Panc1 (cell line): ENCODE data around the gene RHBDF1. TPM values are rescaled to one million over a fixed set of nuclear protein-coding genes. Genes with fewer than 3 reads are reported as not detected.

Experiments used
- ATAC-seq: fragments of 200-7000 bp; cut with Tn5 transposase; 2 replicates; pipeline ENCODE4 v1.9.1; 2020; ENCODE audit warnings: mild to moderate bottlenecking, moderate library complexity
- BruUV-seq: library from RNA; stranded (reverse); fragments of 400-500 nt; replicated peaks from 2 replicates; lab custom pipeline; 2021; lab: Mats Ljungman, UMichigan
- CTCF ChIA-PET: fragments of 300-600 bp; sonication (Branson Sonifier 250); formaldehyde crosslinking; loops from one replicate; lab custom pipeline; 2022; ENCODE audit warnings: antibody characterized with exemption; lab: Charles Lee
- POLR2A ChIA-PET: fragments of 300-600 bp; sonication (Branson Sonifier 250); formaldehyde crosslinking; loops from one replicate; lab custom pipeline; 2022; ENCODE audit warnings: antibody characterized with exemption; lab: Charles Lee
- DNase-seq: peaks from one replicate; pipeline ENCODE4 v3.0.0-alpha.2; 2010; ENCODE audit warnings: low read depth, low spot score
- H3K27ac ChIP-seq: 2 replicates; pipeline ENCODE4 v1.5.1; 2011; ENCODE audit warnings: mild to moderate bottlenecking, low read length, inconsistent platforms
- H3K27me3 ChIP-seq: fragments of 200-500 bp; sonication (Bioruptor generic); 2 replicates; pipeline ENCODE4 v1.6.0; 2014; ENCODE audit warnings: low read length, inconsistent platforms; ENCODE audit not compliant: control insufficient read depth, insufficient read depth
- H3K36me3 ChIP-seq: fragments of 200-500 bp; sonication (Bioruptor generic); 2 replicates; pipeline ENCODE4 v1.5.1; 2014; ENCODE audit warnings: inconsistent platforms, mild to moderate bottlenecking, low read length, moderate library complexity; ENCODE audit not compliant: control insufficient read depth, insufficient read depth
- H3K4me1 ChIP-seq: 2 replicates; pipeline ENCODE4 v1.5.1; 2011; ENCODE audit warnings: inconsistent platforms, mild to moderate bottlenecking, low read length, moderate library complexity; ENCODE audit not compliant: control insufficient read depth, insufficient read depth
- H3K4me3 ChIP-seq, 2 experiments: 2 replicates each; pipeline ENCODE4 v1.5.1; 2011 to 2012; ENCODE audit warnings: low read depth in 2 of 2, low read length in 2 of 2, mild to moderate bottlenecking in 2 of 2, inconsistent platforms in 1 of 2, moderate library complexity in 1 of 2
- H3K9me3 ChIP-seq: fragments of 200-500 bp; sonication (Bioruptor generic); 2 replicates; pipeline ENCODE4 v1.5.1; 2014; ENCODE audit warnings: low read depth, mild to moderate bottlenecking, inconsistent platforms, low read length, moderate library complexity; ENCODE audit not compliant: control insufficient read depth, insufficient read depth
- CTCF ChIP-seq: fragments of 450-650 bp; IDR thresholded peaks from 2 replicates; pipeline ENCODE4 v1.5.1; 2017; ENCODE audit warnings: mild to moderate bottlenecking
- POLR2AphosphoS5 ChIP-seq: IDR thresholded peaks from 2 replicates; pipeline ENCODE4 v1.6.1; 2012; ENCODE audit warnings: mild to moderate bottlenecking, low read depth, low read length, moderate library complexity
- REST ChIP-seq, 2 experiments: IDR thresholded peaks; 2 replicates each; pipeline ENCODE4 v1.6.1; 2011 to 2012; ENCODE audit warnings: low read depth in 2 of 2, control low read depth in 1 of 2, low read length in 1 of 2, mild to moderate bottlenecking in 1 of 2, moderate library complexity in 1 of 2; ENCODE audit not compliant: insufficient read depth in 1 of 2
- SIN3A ChIP-seq: IDR thresholded peaks from 2 replicates; pipeline ENCODE4 v1.6.1; 2012; ENCODE audit warnings: low read depth, mild to moderate bottlenecking, low read length, moderate library complexity, borderline replicate concordance; ENCODE audit not compliant: insufficient read depth
- TCF7L2 ChIP-seq: IDR thresholded peaks from 2 replicates; pipeline ENCODE4 v1.6.1; 2011; ENCODE audit warnings: mild to moderate bottlenecking, low read depth, low read length, inconsistent platforms
- in situ Hi-C: cut with HindIII; loops from 2 replicates; pipeline ENCODE4 v1.10.0; 2016; ENCODE audit warnings: low sequenced_read_pairs, low pct_unique_long_range_greater_than_20kb
- intact Hi-C: fragments of 100-400 bp; cut with micrococcal nuclease; formaldehyde crosslinking; loops from one replicate; pipeline ENCODE4 v1.10.0; 2022; ENCODE audit not compliant: unreplicated experiment
- total RNA-seq: library from RNA; stranded (reverse); gene quantifications from one replicate; pipeline ENCODE4 v1.2.1, GENCODE V29; 2021; ENCODE audit not compliant: unreplicated experiment

Gene RHBDF1
- total RNA-seq, 1 experiment from 2014 or later: 41.7 TPM

GRCh38 chr16:63466-63865, 9.0 kb downstream of the RHBDF1 start:
- TF ChIP-seq TCF7L2: no peak
- no peak for TF ChIP-seq CTCF
- TF ChIP-seq REST (IDR thresholded peaks at IDR 0.05; ENCODE audit: insufficient read depth in 1 of 2, low read depth in 2 of 2, low read length in 1 of 2): no peak
- BruUV-seq: no TSS peak
- H3K36me3 ChIP-seq: no peaks in the 10 kb centered on the region
- no peaks in the 10 kb centered on the region for H3K9me3 ChIP-seq
- no peak for DNase-seq
- no peak for ATAC-seq
- intact Hi-C loops (no loop called here), in situ Hi-C loops (no loop called here)
- no peak overlapping the region for H3K27ac ChIP-seq
- ChIA-PET CTCF (interaction anchor here (0.6 kb wide), 1 partner anchor 34 kb away, joined by 5 read pairs; no protein-coding TSS in a partner anchor), POLR2A (no interaction called here)
- no peak overlapping the region for H3K4me3 ChIP-seq
- no peaks in the 10 kb centered on the region for H3K27me3 ChIP-seq
- peaks cover 16% of the 10 kb centered on the region for H3K4me1 ChIP-seq

GRCh38 chr16:62968-63391, 9.5 kb downstream of the RHBDF1 start:
- H3K36me3 ChIP-seq: no peaks in the 10 kb centered on the region
- CTCF ChIA-PET: interaction anchor here (0.6 kb wide), 1 partner anchor 34 kb away, joined by 5 read pairs; no protein-coding TSS in a partner anchor
- TF ChIP-seq TCF7L2 (no peak), SIN3A (no peak), REST (IDR thresholded peaks at IDR 0.05; ENCODE audit: insufficient read depth in 1 of 2, low read depth in 2 of 2, low read length in 1 of 2) (no peak), CTCF (no peak), POLR2AphosphoS5 (no peak)
- no peak overlapping the region for H3K27ac ChIP-seq
- no peaks in the 10 kb centered on the region for H3K9me3 ChIP-seq
- no peak for DNase-seq
- intact Hi-C loops: no loop called here
- no TSS peak for BruUV-seq
- no peaks in the 10 kb centered on the region for H3K27me3 ChIP-seq
- H3K4me1 ChIP-seq: peaks cover 16% of the 10 kb centered on the region
- no peak for ATAC-seq
- POLR2A ChIA-PET: no interaction called here
- in situ Hi-C loops: no loop called here
- H3K4me3 ChIP-seq: no peak overlapping the region
